Left colon (tissue), 2 donors: Measurements from ENCODE around the gene TMEM266. TPM values are rescaled to one million over a fixed set of nuclear protein-coding genes. Genes with fewer than 3 reads are reported as not detected.
"Not testable (repeated sequence)": the region's sequence is repeated elsewhere in the genome, so short reads cannot be mapped to it uniquely, and the experiment has no call there.

Experiments used
- ATAC-seq: fragments of 200-7000 bp; cut with Tn5 transposase; one replicate; pipeline ENCODE4 v1.9.1; 2020; ENCODE audit warnings: mild to moderate bottlenecking, moderate library complexity
- DNase-seq, 2 donors: peaks; one replicate each; pipeline ENCODE4 v3.0.0-alpha.2; 2020
- intact Hi-C, 2 donors: fragments of 100-400 bp; cut with DNase I in 1 of 2; cut with micrococcal nuclease in 1 of 2; formaldehyde crosslinking; loops; one replicate each; pipeline versions ENCODE4 v1.11.2 to v1.14.0; 2022; cut with DNase I, micrococcal nuclease
- long read RNA-seq: library from polyadenylated mRNA; unstranded; transcript quantifications from one replicate; pipeline ENCODE4 v2.0.0, GENCODE V29; 2021
- total RNA-seq, 2 donors: library from RNA; stranded (reverse); fragmentation: NEBNext Ultra II Directional; extraction: Animal tissue kit (Norgen Biotek cat#: 25700); gene quantifications; one replicate each; pipeline ENCODE4 v1.2.1, GENCODE V29; 2021
- donor health status: DM: no; HTN: no; CAD: no.
- donor health status: DM: yes; HTN: yes; CAD: no.

Gene TMEM266
- total RNA-seq, result not detected
- long read RNA-seq, partial matches to known transcripts, result 0 of 2 reads
- long read RNA-seq, other reads (novel, unspliced or antisense), result 2 of 2 reads

GRCh38 chr15:76059320-76060117, at the start of gene TMEM266:
Gene TMEM266, plus strand, starts transcription at chr15:76059985. Its CDS starts 74,279 bp downstream, at chr15:76134264.
- ATAC-seq (peak; percentile 74), DNase-seq (peak in 1 of 2 donors; percentile 38)
- intact Hi-C loops, result loop anchor here in 1 of 2 donors (5.0 kb wide), 1 partner anchor 78 kb away; no protein-coding TSS in a partner anchor

GRCh38 chr15:76010613-76011012, 49.2 kb upstream of the TMEM266 start:
- intact Hi-C loops, result no loop called here
- no peak for DNase-seq
- no peak for ATAC-seq

- peak; percentile 28 to 35 for DNase-seq
- peak; percentile 99 for ATAC-seq
- intact Hi-C loops, result no loop called here
These were observed 47.9 kb upstream of the TMEM266 start, which contains the start of gene NRG4 for GRCh38 chr15:76011627-76012551. Gene NRG4, minus strand, starts transcription at chr15:76012424. Its CDS starts 1,194 bp downstream, at chr15:76011230.

GRCh38 chr15:76013470-76013869, 46.3 kb upstream of the TMEM266 start:
- DNase-seq, ATAC-seq, intact Hi-C loops: not testable (repeated sequence)

- ATAC-seq (no peak), DNase-seq (no peak)
- intact Hi-C loops, result no loop called here
These were observed 35.6 kb upstream of the TMEM266 start for GRCh38 chr15:76024021-76024768.

GRCh38 chr15:76032046-76032445, 27.7 kb upstream of the TMEM266 start:
- DNase-seq (no peak), ATAC-seq (no peak)
- intact Hi-C loops, result no loop called here

- ATAC-seq, result no peak
- intact Hi-C loops, result no loop called here
- no peak for DNase-seq
These were observed 26.3 kb upstream of the TMEM266 start for GRCh38 chr15:76033438-76033837.

GRCh38 chr15:76034111-76034510, 25.7 kb upstream of the TMEM266 start:
- no peak for ATAC-seq
- DNase-seq, result no peak
- intact Hi-C loops, result no loop called here

GRCh38 chr15:76035593-76035992, 24.2 kb upstream of the TMEM266 start:
- intact Hi-C loops, result no loop called here
- DNase-seq, result no peak
- no peak for ATAC-seq

GRCh38 chr15:76038512-76038911, 21.3 kb upstream of the TMEM266 start:
- intact Hi-C loops, result no loop called here
- ATAC-seq, result no peak
- DNase-seq, result no peak

GRCh38 chr15:76054201-76054600, 5.6 kb upstream of the TMEM266 start:
- intact Hi-C loops, ATAC-seq, DNase-seq: not testable (repeated sequence)

GRCh38 chr15:76056931-76057330, 2.9 kb upstream of the TMEM266 start:
- DNase-seq (no peak), ATAC-seq (peak; percentile 30)
- intact Hi-C loops, result loop anchor here in 1 of 2 donors (5.0 kb wide), 1 partner anchor 80 kb away; no protein-coding TSS in a partner anchor

- peak in 1 of 2 donors; percentile 13 for DNase-seq
- ATAC-seq, result no peak
- intact Hi-C loops, result loop anchor here in 1 of 2 donors (5.0 kb wide), 1 partner anchor 80 kb away; no protein-coding TSS in a partner anchor
These were observed 2.3 kb upstream of the TMEM266 start for GRCh38 chr15:76057332-76058000.

GRCh38 chr15:76058714-76059319, 968 bp upstream of the TMEM266 start:
- ATAC-seq (peak; percentile 44), DNase-seq (peak in 1 of 2 donors; percentile 21)
- intact Hi-C loops, result loop anchor here in 1 of 2 donors (5.0 kb wide), 1 partner anchor 78 kb away; no protein-coding TSS in a partner anchor

GRCh38 chr15:76060118-76060989, 569 bp downstream of the TMEM266 start:
- DNase-seq (peak in 1 of 2 donors; percentile 9), ATAC-seq (no peak)
- intact Hi-C loops, result no loop called here

GRCh38 chr15:76061700-76062099, 1.9 kb downstream of the TMEM266 start:
- DNase-seq (no peak), ATAC-seq (no peak)
- intact Hi-C loops, result no loop called here
